Stimulated activated CD4-positive, alpha-beta T cell treated with anti-CD3 and anti-CD28 coated beads, Interleukin-2, amount 100 ng/mL, for 24 hours (primary cell): ENCODE data around the gene OTUB1.

Experiments
- DNase-seq, 2 donors: peaks; one replicate each; pipeline ENCODE4 v3.0.0-alpha.2; 2020

Gene OTUB1

DNA sequence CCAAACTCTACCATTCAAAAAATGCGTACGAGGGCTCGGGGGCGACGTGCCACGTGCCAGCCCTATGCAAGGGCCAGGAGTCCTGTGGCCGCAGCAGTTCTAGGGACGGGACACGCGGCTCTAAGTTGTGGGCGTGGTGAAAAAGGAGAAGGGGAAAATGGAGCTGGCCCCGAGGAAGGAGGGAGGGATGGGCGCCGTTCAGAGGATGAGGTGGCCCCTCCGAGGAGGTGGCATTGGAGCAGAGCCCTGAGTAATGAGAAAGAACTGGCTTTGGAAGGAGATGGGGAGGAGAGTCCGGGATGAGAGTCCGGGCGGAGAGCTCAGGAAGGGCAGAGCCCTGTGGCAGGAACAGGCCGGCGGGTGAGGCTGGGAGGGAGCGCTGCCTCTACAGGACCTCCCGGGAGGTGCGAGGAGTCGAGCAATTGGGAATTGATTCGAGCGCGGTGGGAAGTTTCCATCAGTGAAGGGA, 21.0 kb downstream of the OTUB1 start:
- DNase-seq: no peak

DNA sequence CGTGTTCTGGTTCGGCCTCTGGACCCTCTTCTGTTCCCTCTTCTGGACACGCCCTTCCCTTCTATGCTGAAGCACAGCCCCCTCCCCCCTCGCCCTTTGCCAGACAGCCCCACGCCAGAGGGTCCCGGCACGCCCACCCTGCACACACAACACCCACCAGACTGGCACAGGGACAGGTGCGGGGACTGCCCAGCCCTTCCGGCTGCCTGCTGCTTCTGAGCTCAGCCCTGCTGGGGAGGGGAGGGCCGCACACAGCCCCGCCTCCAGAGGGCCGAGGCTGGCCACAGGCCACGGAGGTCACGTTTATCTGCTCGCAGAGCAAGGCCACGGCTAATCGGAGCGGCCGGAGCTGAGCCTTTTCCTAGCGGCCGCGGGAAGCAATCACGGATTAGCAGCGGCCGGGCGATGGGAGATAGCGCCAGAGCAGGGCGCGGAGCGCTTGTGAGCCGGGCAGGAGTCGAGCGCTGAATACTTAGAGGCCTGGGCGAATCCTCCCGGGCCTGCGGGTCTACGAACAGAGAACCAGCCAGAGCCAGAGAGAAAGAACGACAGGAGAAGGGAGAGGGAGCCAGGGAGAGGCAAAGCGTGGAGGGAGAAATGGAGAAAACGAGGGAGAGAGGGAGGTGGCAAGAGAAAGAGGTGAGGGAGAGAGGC, 21.5 kb downstream of the OTUB1 start:
- DNase-seq: no peak

DNA sequence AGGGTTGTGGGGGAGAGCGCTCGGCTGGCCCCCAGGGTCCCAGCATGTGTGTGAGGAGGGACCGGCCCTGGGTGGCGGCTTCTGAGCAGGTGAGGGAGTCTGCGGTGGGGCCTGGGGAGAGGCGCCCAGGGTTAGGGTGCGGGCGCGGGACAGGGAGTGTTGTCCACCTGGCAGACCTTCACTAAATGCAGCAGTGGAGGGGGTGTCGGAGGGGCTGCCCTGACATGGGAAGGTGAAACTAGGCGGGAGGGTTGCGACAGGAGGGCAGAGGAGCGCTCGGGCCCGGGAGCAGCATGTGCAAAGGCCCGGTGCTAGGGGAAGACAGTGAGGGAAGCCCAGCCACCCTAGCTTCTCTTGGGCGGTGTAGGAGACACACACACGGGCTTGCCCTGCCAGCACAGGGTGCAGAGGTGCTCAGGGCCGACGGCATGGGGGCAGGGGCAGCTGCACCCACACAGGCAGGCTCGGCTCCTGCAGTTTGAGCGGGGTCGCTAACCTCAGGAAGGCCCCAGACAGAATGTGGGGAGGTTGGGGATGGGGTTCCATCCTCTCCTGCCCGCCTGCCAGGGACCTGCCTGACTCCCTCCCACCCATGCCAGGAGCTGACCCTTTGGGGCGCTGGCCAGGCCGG, 22.2 kb downstream of the OTUB1 start:
- no peak for DNase-seq

DNA sequence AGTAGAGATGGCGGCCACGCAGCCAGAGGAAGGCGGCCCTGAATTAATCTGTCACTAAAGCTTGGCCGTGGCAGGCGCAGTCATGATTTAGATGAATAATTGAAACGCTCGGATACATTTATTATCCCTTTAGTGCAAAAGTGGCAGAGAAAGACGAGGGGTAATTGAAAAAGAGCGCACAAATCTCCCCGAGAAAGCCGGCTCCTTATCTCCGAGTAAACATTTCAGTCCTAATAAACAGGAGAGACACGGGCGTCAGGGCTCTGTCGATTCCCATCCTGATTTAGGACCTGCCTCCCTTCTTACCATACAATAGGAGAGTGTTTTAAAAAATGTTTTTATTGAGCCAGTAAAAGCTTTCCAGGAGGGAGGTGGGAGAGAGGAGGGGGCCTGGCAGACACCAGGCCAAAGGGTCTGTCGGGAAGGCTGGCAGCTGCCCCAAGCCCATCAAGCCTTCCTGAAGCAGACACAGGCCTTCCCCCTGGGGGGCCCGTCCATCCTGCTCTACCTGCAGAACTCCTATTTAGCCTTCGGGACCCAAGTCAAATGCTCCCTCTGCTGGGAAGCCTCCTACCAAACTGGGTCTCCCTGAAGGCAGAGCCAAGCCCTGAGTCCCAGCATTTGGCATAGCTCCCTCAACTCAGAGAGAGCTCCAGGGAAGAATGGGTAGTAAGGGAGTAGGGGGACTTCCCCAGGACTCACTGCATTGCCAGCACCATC, 22.8 kb downstream of the OTUB1 start:
- DNase-seq: no peak

DNA sequence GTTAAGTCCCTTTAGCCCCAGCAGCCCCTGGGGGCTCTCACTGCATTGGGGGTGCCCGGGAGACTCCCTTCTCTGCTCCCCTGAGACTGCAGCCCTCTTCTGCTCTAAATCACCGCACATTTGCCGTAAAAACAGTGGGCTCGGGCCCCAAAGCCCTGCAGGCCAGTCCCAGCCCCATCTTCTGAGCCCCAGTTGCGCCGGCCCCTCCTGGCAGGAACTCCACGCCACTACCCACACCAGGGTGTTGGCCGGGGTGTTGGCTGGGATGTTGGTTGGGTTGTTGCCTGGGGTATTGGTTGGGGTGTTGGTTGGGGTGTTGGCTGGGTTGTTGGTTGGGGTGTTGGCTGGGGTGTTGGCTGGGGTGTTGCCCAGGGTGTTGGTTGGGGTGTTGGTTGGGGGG, 23.5 kb downstream of the OTUB1 start:
- DNase-seq: no peak

DNA sequence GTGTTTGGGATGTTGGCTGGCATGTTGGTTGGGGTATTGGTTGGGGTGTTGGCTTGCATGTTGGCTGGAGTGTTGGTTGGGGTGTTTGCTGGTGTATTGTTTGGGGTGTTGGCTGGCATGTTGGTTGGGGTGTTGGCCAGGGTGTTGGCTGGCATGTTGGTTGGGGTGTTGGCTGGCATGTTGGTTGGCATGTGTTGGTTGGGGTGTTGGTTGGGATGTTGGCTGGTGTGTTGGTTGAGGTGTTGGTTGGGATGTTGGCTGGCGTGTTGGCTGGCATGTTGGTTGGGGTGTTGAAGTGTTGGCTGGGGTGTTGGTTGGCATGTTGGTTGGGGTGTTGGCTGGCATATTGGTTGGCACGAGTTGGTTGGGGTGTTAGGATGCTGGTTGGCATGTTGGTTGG, 24.5 kb downstream of the OTUB1 start:
- no peak for DNase-seq

DNA sequence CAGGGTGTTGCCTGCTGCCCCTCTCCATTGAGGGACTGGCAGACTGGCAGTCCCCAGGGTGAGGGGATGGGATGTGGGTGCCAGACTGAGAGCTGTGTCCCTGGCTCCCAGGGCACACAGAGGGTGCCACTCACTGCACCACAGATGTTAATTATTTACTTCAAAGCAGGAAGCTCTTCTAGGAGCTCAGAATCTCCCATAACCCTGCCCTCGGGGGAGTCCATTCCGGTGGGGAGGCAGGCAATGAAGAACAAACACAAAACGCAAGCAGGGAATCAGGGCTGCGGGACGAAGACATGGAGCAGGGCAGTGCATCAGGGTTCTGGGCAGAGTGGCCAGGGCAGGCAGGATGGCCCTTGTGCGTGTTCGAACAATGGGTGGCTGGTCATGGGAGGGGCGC, 25.1 kb downstream of the OTUB1 start:
- no peak for DNase-seq

DNA sequence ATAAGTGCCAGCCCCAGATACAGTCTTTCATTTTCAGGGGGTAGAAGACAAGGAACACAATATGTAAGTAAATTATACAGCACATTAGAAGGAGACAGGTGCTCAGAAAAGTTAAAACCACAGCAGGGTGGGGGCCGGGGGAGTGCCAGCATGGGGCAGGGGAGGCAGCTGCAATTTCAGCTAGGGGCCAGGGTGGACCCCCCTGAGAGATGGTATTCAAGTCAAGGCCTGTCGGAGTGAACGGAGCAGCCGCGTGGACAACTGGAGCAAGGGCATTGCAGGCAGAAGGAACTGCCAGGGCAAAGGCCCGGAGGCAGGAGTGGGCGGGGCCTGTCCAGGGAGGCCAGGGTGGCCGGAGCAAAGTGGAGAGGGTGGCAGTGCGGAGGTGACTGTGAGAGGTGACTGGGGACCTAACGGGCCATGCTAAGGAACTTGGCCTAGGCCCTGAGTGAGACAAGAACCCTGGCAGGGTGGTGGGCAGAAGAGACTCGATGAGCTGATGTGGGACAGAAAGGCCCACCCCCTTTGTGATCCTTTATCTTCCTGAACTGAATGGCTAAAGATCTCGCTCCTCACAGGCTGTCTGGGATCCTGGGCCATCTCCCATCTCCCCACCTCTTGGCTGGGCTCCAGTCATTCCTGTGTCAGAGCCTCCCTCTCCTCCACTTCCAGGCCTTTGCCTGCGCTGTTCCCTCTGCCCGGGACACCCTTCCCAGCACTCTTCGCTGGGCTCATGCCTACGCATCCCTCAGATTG, 27.1 kb downstream of the OTUB1 start:
- DNase-seq: no peak

DNA sequence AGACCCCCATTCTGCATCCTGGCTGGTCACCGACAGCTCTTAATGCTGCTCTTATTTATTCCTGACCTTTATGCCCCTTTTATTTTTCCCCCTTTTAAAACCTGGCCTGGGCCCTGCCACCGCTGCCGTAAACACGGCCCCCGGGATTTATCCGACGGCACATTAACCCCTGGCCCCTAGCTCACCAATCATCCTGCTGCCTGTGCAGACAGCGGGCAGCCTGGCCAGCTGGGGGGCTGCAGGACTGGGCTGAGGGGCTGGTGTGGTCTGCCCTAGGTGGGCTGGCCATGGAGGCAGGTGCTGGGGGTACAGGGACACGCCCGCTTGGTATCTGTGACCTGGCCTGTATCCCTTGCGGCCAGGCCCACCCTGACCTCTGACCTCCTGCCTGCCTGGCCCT, 28.1 kb downstream of the OTUB1 start:
- no peak for DNase-seq

DNA sequence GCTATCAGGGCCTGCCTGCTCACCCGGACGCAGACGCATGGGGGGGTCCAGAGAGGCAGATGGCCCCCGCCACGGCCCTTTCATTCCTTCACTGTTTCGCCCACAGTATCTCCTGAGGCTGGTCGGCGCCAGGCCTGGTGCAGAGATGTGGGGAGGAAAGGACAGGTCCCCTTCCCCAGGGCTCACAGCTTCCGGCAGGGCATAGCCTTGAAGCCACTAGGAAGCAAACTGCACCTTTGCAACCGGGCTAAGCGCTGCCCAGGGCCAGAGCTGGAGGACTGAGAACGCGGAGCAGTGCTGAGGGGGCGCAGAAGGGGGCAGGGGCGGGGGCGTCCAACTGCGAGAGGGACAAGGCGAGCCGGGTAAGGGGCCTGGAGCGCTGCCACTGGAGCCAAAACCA, 29.3 kb downstream of the OTUB1 start:
- DNase-seq: no peak

DNA sequence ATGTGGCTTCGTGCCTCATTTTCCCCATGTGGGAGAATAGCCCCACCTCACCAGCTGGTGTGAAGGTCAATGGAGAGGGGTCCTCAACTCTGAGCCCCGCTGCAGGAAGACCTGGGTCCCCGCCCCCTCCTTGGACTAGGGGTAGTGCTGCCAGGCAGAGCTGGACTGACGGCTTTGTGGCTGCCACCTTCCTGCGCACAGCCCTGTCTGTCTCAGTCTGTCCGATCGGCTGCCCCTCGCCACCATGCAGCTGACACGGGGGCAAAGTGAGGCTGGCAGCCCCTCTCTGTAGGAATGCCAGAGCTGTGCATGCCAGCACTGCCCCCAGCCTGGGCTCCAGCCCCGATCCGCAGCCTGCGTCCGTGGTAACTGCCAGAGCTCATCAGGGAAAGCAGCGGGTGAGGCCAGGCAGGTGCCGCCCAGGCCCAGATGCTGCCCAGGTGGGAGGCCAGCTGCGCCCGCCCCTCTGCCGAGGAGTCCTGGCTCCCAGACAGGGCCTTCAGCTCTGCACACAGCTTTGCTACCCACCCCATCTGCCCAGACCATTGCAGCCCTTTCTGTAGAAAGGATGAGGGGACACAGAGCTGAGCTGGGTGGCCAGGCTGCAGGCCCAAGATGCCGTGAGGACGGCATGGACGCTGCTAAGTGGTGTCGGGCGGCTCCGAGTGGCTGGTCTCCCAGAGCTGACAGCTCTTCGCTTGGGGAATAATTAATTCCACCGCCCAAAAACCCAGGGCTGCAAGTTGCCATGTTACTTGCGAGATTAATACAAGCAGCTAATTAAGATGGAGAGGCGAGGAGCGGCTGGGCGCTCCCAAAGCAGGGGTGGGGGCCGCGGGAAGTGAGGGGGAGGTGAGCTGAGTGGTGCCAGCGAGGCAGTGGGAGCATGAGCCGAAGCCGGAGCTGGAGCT, 30.0 kb downstream of the OTUB1 start:
- DNase-seq: no peak

DNA sequence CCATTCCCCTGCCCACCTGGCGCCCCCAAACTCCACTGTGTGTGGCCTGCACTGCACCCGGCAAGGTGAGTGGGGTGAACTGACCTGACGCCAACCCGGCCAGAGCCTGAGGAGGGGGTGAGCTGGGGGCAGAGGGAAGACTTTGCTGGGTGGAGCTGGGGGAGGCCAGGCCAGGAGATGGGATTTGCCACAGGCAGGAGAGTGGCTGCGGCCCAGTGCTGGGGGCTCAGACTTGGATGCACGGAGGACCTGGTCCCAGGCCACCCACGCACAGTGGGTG, 31.6 kb downstream of the OTUB1 start:
- DNase-seq: no peak

DNA sequence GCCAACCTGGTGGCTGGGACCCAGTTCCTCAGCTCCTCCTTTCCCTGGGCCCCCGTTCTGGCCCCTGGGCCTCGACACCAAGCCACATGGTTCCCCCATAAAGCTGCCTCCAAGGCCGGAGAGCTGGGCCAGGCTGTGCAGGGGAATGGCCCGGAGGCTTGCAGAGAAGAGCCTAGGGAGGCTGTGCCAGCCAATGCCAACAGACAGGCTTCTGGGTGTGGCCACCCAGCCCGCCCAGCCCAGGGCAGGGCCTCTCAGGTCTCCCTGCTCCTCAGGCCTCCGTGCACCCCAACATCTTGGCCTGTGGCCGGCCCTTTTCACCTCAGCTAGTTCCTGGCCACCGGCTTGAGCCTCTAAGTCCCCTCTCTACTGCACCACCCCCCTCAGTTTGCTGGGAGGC, 32.1 kb downstream of the OTUB1 start:
- DNase-seq: no peak

DNA sequence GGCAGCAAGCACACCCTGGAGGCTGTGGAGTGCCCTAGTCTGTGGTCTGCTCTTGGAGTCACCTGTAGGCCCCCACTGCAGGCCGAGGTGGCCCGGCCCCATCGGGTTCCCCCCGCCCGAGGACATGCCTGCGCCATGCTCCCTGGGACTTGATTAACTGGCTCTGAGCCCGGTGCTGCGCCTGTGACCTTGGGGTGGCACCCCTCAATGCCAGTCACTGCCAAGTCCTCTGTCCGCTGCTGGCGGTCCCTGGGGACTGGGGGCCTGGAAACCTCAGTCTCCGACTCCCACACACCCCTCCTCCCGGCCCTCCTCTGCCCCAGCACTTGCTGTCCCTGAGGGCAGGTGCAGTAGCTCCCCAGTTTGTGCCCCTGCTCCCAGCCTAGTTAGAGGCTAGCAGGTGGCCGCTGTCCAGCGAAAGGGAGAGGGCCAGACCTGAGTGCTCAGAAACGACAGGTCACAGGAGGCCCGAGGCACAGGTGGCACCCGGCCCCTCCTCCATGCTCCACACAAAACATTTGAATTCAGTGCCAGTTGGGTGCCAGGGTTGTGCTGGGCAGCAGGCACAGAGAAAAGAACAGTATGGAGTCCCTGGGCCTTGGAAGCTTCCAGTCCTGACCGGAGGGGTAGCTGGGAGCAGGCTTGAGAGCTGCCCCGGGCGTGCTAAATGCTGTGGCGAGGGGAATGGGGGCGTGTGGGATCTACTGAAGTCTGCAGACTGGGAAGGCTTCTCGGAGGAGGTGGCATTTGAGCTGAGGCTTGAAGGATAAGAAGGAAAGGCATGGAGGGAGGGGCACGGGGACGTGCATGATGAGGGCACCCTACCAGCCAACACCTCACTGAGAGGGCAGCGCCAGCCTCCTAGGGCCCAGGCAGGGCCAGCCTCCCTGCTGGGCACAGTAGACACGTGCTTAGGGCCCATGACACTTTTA, 33.1 kb downstream of the OTUB1 start:
- no peak for DNase-seq

DNA sequence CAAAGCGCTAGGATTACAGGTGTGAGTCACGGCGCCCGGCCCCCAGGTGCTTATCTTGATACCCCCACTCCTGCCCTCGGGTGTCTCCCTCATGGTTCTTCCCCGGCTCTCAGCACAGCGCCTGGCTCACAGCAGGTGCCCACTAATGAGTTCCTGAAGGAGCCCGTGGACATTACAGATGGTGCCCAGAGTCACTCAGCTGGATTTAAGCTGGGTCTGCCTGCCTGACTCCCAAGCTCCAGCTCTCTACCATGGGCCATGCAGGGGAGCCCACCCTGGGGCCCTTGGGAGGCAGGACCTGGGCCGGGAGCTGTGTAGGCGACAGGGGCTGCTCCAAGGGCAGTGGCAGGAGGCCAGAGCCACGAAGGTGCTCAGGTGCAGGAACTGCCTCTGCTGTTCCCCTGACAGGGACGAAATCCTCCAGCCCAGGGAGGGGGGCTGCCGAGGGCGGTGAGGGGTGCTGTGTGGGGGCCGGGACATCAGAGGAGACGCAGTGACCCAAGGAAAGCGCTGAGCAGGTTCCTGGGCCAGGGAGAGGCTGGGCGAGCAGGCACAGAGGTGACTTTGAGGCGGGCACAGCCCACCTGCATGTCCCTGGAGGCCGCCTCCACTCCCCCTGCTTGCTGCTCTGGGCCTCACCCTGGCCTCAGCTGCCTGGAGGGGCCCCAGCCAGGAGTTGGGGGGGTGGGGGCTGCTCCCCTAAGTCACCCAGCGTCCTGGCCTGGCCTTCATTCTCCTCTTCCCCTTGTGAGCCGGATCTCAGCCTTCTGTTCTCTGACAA, 34.9 kb downstream of the OTUB1 start:
- no peak for DNase-seq

DNA sequence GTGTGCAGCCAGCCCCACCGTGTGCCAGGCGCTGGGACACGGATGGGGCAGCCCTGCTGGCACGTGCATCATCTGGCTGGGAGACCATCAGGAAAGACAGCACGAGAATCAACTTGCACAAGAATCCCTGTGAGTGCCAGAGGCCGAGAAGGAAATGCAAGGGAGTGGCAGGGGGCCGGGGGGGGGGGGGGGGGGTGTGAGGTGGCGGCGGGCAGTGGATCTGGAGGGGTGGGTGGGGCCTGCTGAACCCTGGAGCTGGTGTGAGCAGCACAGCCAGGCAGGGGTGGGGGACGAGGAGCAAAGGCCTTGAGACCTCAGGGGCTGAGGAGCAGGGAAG, 35.5 kb downstream of the OTUB1 start:
- no peak for DNase-seq

DNA sequence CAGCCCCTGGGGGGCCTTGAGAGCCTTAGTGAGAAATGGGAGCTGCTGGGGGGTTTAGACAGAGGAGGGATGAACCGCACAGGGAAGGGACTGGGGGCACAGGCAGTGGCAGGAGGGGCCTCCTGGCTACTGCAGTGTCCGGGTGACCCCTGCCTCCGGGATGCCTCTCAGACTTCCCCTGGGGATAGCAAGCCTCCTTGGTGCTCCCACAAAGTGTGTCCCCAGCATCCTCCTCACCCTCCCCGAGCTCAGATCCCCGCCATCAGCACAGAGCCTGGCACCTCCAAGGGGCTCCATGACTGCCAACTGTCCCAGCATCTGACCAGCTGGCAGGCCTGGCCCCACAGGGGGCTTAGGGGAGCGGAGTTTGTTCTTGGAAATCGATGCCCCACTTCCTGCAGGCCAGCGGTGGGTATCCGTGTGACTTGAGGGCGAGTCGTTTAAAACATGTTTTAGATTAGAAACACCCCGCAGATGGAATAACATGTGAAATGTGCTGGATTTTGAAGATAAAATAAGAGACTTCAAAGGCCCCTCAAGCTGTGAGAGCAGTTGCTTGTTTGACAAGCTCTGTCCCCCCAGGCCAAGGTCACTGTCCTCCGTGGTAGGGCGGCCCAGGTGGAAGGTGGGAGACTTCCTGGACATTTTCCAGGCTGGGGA, 36.0 kb downstream of the OTUB1 start:
- no peak for DNase-seq

DNA sequence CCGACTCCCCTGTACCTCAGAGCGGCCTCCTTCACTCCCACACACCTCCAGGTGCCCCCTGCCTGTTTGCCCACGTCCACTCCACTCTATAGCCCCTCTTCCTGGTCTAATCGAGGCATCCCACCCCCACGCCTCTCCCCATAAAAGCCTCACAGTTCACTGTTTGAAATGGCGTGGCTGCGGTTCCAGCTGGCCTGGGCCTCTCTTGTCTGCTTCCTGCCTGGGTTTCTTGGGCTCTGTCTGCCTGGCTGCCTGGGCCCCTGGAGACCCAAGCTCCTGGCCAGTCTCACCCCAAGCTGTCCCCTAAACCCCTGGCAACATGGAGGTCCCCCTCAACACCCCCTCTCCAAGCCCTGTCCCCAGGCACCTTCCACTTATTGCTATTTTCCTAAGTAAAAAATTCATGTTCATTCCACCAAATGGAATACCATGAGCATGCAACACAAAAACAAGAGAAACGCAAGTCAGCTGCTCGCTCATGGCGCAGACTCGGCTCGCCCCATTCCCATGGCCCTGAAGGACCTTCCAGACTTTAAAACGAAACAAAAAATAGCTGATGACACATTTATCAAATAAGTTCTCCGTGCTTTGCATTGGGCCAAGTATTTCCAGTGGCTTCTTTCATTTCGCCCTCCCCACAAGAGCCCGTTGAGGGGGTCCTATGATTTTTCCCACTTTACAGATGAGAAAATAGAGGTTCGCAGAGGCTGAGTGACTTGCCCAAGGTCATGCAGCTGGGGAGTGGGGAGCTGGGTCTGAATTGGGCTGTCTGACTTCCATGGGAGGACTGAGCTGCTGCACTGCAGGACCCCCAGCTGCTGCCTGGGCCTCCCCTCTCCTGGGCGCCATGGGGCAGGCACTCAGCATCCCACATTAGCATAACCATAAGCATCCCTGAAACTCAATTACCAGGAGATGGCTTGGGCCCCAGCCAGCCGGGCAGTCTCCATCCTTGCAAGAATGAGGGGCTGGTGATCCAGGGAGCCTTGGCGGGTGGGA, 37.8 kb downstream of the OTUB1 start:
- no peak for DNase-seq

DNA sequence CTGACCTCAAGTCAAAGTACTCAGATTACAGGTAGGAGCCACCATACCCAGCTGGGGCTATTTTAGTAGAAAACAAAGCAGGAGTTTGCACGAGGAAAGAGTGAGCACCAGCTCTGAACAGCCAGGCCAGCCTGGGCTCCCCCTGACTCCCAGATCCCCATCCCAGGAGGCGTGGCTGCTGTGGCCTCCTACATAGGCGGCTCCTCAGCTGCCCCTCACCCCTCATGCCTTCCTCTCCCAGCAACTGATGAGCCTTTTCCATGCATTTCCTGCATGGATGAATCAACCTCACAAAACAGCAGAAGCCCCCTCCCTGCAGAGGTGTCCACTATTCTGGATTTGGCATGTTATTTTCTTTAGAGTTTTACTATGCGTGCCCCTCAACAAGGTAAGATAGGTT, 39.0 kb downstream of the OTUB1 start:
- DNase-seq: no peak
